Sigmoid colon (tissue), 4 donors: Measurements from ENCODE around the gene CPVL.

Experiments
- CTCF ChIP-seq, 4 experiments: fragments of 450-650 bp in 3 of 4; fragments of 200-600 bp in 1 of 4; IDR thresholded peaks; one replicate each; pipeline ENCODE4 v1.5.1; 2016 to 2019; ENCODE audit warnings: antibody characterized with exemption in 4 of 4, mild to moderate bottlenecking in 3 of 4, moderate library complexity in 2 of 4
- EP300 ChIP-seq, 4 donors: sonication (generic); formaldehyde crosslinking; IDR thresholded peaks; one replicate each; pipeline ENCODE4 v1.6.1; 2017; ENCODE audit warnings: antibody characterized with exemption in 4 of 4
- POLR2A ChIP-seq, 2 donors: fragments of 450-650 bp; IDR thresholded peaks; one replicate each; pipeline ENCODE4 v1.6.1; 2016; ENCODE audit warnings: antibody characterized with exemption in 2 of 2, mild to moderate bottlenecking in 2 of 2, moderate library complexity in 2 of 2

- TF ChIP-seq CTCF (IDR thresholded peaks at IDR 0.05) (no peak), EP300 (IDR thresholded peaks at IDR 0.05) (no peak), POLR2A (IDR thresholded peaks at IDR 0.05) (no peak)
These were observed 16.2 kb upstream of the CPVL start for GRCh38 chr7:29162577-29162976.
